H9 (cell line): Measurements from ENCODE around the gene GHR. TPM values are rescaled to one million over a fixed set of nuclear protein-coding genes. Genes with fewer than 3 reads are reported as not detected.
"Not testable (repeated sequence)": the region's sequence is repeated elsewhere in the genome, so short reads cannot be mapped to it uniquely, and the experiment has no call there.

Source experiments
- DNase-seq: peaks from one replicate; pipeline ENCODE4 v3.0.0-alpha.2; 2017
- H2AFZ ChIP-seq: one replicate; pipeline ENCODE4 v1.6.1; 2013; ENCODE audit warnings: mild to moderate bottlenecking, low read length, control low read depth, moderate library complexity
- H2AK5ac ChIP-seq: 2 replicates; pipeline ENCODE4 v1.6.1; 2013; ENCODE audit warnings: low read length, control low read depth, mixed read lengths; ENCODE audit not compliant: insufficient read length
- H2BK120ac ChIP-seq: one replicate; pipeline ENCODE4 v1.6.1; 2013; ENCODE audit warnings: low read depth, mild to moderate bottlenecking, low read length, control low read depth, inconsistent platforms; ENCODE audit not compliant: poor library complexity, severe bottlenecking
- H2BK12ac ChIP-seq: 2 replicates; pipeline ENCODE4 v1.6.1; 2013; ENCODE audit warnings: low read length, control low read depth, mixed read lengths, low read depth; ENCODE audit not compliant: insufficient read length
- H2BK15ac ChIP-seq: 2 replicates; pipeline ENCODE4 v1.6.1; 2013; ENCODE audit warnings: low read depth, low read length, control low read depth
- H2BK20ac ChIP-seq: one replicate; pipeline ENCODE4 v1.6.1; 2013; ENCODE audit warnings: low read depth, mild to moderate bottlenecking, low read length, control low read depth, inconsistent platforms; ENCODE audit not compliant: poor library complexity, severe bottlenecking
- H2BK5ac ChIP-seq: 2 replicates; pipeline ENCODE4 v1.6.1; 2013; ENCODE audit warnings: low read length, control low read depth, mixed read lengths; ENCODE audit not compliant: insufficient read length
- H3K14ac ChIP-seq: 2 replicates; pipeline ENCODE4 v1.6.1; 2013; ENCODE audit warnings: low read length, control low read depth; ENCODE audit not compliant: insufficient read depth
- H3K18ac ChIP-seq: 2 replicates; pipeline ENCODE4 v1.6.1; 2013; ENCODE audit warnings: low read depth, mild to moderate bottlenecking, mixed read lengths, low read length, control low read depth; ENCODE audit not compliant: insufficient read length
- H3K23ac ChIP-seq: 2 replicates; pipeline ENCODE4 v1.6.1; 2013; ENCODE audit warnings: low read length, control low read depth, mixed read lengths, low read depth; ENCODE audit not compliant: insufficient read length
- H3K23me2 ChIP-seq: 2 replicates; pipeline ENCODE4 v1.6.1; 2013; ENCODE audit warnings: low read depth, mild to moderate bottlenecking, mixed read lengths, low read length, control low read depth; ENCODE audit not compliant: insufficient read length, poor library complexity, severe bottlenecking
- H3K27ac ChIP-seq: 2 replicates; pipeline ENCODE4 v1.5.1; 2013; ENCODE audit warnings: low read length, control low read depth, mixed read lengths, low read depth; ENCODE audit not compliant: insufficient read length
- H3K27me3 ChIP-seq: 2 replicates; pipeline ENCODE4 v1.6.1; 2013; ENCODE audit warnings: low read length, control low read depth, inconsistent platforms; ENCODE audit not compliant: insufficient read depth
- H3K4ac ChIP-seq: 2 replicates; pipeline ENCODE4 v1.6.1; 2013; ENCODE audit warnings: low read depth, mild to moderate bottlenecking, control low read depth, inconsistent platforms, low read length, moderate library complexity
- H3K4me1 ChIP-seq: 2 replicates; pipeline ENCODE4 v1.6.1; 2013; ENCODE audit warnings: low read length, control low read depth, inconsistent platforms; ENCODE audit not compliant: insufficient read depth
- H3K4me2 ChIP-seq: 2 replicates; pipeline ENCODE4 v1.6.1; 2013; ENCODE audit warnings: low read length, control low read depth, mixed read lengths; ENCODE audit not compliant: insufficient read length, insufficient read depth
- H3K56ac ChIP-seq: 2 replicates; pipeline ENCODE4 v1.6.1; 2013; ENCODE audit warnings: low read depth, mild to moderate bottlenecking, mixed read lengths, low read length, control low read depth; ENCODE audit not compliant: insufficient read length
- H3K79me1 ChIP-seq: 2 replicates; pipeline ENCODE4 v1.6.1; 2013; ENCODE audit warnings: low read depth, mild to moderate bottlenecking, moderate library complexity, low read length, control low read depth, inconsistent platforms; ENCODE audit not compliant: insufficient read depth, poor library complexity, severe bottlenecking
- H3K79me2 ChIP-seq: 2 replicates; pipeline ENCODE4 v1.6.1; 2013; ENCODE audit warnings: low read length, control low read depth, inconsistent platforms; ENCODE audit not compliant: insufficient read depth
- H3K9ac ChIP-seq: 2 replicates; pipeline ENCODE4 v1.6.1; 2013; ENCODE audit warnings: low read length, control low read depth, mixed read lengths; ENCODE audit not compliant: insufficient read length; ENCODE audit errors: extremely low read depth
- H3K9me3 ChIP-seq: one replicate; pipeline ENCODE4 v1.6.1; 2013; ENCODE audit warnings: low read depth, low read length, inconsistent platforms; ENCODE audit not compliant: control insufficient read depth
- H3T11ph ChIP-seq: one replicate; pipeline ENCODE4 v1.6.1; 2013; ENCODE audit warnings: mild to moderate bottlenecking, low read length, control low read depth, inconsistent platforms
- H4K20me1 ChIP-seq: one replicate; pipeline ENCODE4 v1.6.1; 2013; ENCODE audit not compliant: control insufficient read depth, insufficient read length, insufficient read depth
- H4K5ac ChIP-seq: 2 replicates; pipeline ENCODE4 v1.6.1; 2013; ENCODE audit warnings: low read depth, mild to moderate bottlenecking, mixed read lengths, low read length, control low read depth; ENCODE audit not compliant: insufficient read length
- H4K8ac ChIP-seq: replicated peaks from 2 replicates; pipeline ENCODE4 v1.6.1; 2013; ENCODE audit warnings: low read length, control low read depth, mixed read lengths, low read depth; ENCODE audit not compliant: insufficient read length
- H4K91ac ChIP-seq: 2 replicates; pipeline ENCODE4 v1.6.1; 2013; ENCODE audit warnings: low read depth, mild to moderate bottlenecking, moderate library complexity, mixed read lengths, low read length, control low read depth; ENCODE audit not compliant: insufficient read length
- H3K27ac Mint-ChIP-seq, 3 experiments: 2 replicates in 2 of 3; 3 replicates in 1 of 3; pipeline ENCODE4 v1.8.0; 2020 to 2021; ENCODE audit warnings: mixed read lengths in 3 of 3, mild to moderate bottlenecking in 1 of 3, moderate library complexity in 1 of 3
- H3K27me3 Mint-ChIP-seq: 2 replicates; pipeline ENCODE4 v1.8.0; 2021; ENCODE audit warnings: low read depth, mild to moderate bottlenecking, moderate library complexity, mixed read lengths
- H3K36me3 Mint-ChIP-seq, 3 experiments: 2 replicates in 2 of 3; 3 replicates in 1 of 3; pipeline ENCODE4 v1.8.0; 2020 to 2021; ENCODE audit warnings: low read depth in 3 of 3, mixed read lengths in 3 of 3; ENCODE audit not compliant: insufficient read depth in 1 of 3
- H3K4me1 Mint-ChIP-seq, 2 experiments: 2 replicates each; pipeline ENCODE4 v1.8.0; 2020; ENCODE audit warnings: mixed read lengths in 2 of 2
- H3K4me3 Mint-ChIP-seq, 2 experiments: 2 replicates in 1 of 2; 3 replicates in 1 of 2; pipeline ENCODE4 v1.8.0; 2020 to 2021; ENCODE audit warnings: mild to moderate bottlenecking in 2 of 2, mixed read lengths in 2 of 2, moderate library complexity in 1 of 2
- H3K9me3 Mint-ChIP-seq, 2 experiments: 2 replicates in 1 of 2; 3 replicates in 1 of 2; pipeline ENCODE4 v1.8.0; 2020; ENCODE audit warnings: mild to moderate bottlenecking in 2 of 2, mixed read lengths in 2 of 2, moderate library complexity in 1 of 2
- WGBS: extraction: QIAGEN DNeasy Blood & Tissue Kit; methylation state at CpG from one replicate; pipeline ENCODE4 v1.1.7; 2013; ENCODE audit warnings: missing lambda C conversion rate, low lambda C conversion rate, mixed read lengths; ENCODE audit not compliant: insufficient read length; ENCODE audit errors: extremely low coverage; 5-methylcytosine and 5-hydroxymethylcytosine counted together
- total RNA-seq: library from RNA; stranded (reverse); gene quantifications from 2 replicates; pipeline ENCODE4 v1.2.1, GENCODE V29; 2021

GHR gene
- total RNA-seq, 1 experiment from 2014 or later = 0.20 TPM

DNA sequence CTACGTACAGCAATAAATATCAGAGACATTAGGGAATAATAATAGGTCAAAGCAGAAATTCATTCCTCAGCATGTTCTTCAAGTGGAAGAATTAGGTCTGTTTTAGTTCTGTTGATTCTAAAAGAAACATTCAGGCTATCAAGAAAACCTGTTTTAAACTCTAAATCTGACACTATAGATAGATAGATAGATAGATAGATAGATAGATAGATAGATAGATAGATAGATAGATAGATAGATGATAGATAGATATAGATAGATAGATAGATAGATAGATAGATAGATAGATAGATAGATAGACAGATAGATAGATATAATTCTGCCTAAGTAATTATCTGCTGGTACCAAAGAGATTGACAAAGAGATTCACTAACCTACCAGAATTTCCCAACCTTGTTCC lies 155.7 kb downstream of the GHR start:
- not testable (repeated sequence) for H3T11ph ChIP-seq, H2AFZ ChIP-seq, H3K56ac ChIP-seq, H2BK20ac ChIP-seq, H2AK5ac ChIP-seq, H3K4me3 Mint-ChIP-seq, H3K36me3 Mint-ChIP-seq, H3K27me3 Mint-ChIP-seq, H3K23me2 ChIP-seq, DNase-seq, H3K4me1 Mint-ChIP-seq, H4K20me1 ChIP-seq, H3K4ac ChIP-seq, H3K23ac ChIP-seq, H3K27me3 ChIP-seq, H3K18ac ChIP-seq, H3K27ac Mint-ChIP-seq, H4K5ac ChIP-seq, H3K79me1 ChIP-seq, H3K4me1 ChIP-seq, H2BK5ac ChIP-seq, H2BK12ac ChIP-seq, H3K27ac ChIP-seq, H2BK120ac ChIP-seq, H2BK15ac ChIP-seq, H4K91ac ChIP-seq, H3K14ac ChIP-seq, H4K8ac ChIP-seq, H3K9ac ChIP-seq, H3K9me3 ChIP-seq, H3K79me2 ChIP-seq, H3K4me2 ChIP-seq, H3K9me3 Mint-ChIP-seq
- no CpG with 5 or more reads among the region's 1 CpG for WGBS
